Progenitor cell of endocrine pancreas (in vitro differentiated cells): ENCODE measurements around the gene MLLT3. TPM values are rescaled to one million over a fixed set of nuclear protein-coding genes. Genes with fewer than 3 reads are reported as not detected.

Experiments
- DNase-seq: peaks from one replicate; pipeline ENCODE4 v3.0.0; 2021; ENCODE audit warnings: low spot score; ENCODE audit not compliant: unreplicated experiment
- H3K27ac Mint-ChIP-seq: 2 replicates; pipeline ENCODE4 v1.8.0; 2021; ENCODE audit warnings: mild to moderate bottlenecking, moderate library complexity, mixed read lengths
- H3K27me3 Mint-ChIP-seq: 2 replicates; pipeline ENCODE4 v1.8.0; 2021; ENCODE audit warnings: mixed read lengths
- H3K36me3 Mint-ChIP-seq: 2 replicates; pipeline ENCODE4 v1.8.0; 2022; ENCODE audit warnings: mixed read lengths; ENCODE audit not compliant: insufficient read depth
- H3K4me1 Mint-ChIP-seq: 2 replicates; pipeline ENCODE4 v1.8.0; 2021; ENCODE audit warnings: low read depth, mixed read lengths
- H3K4me3 Mint-ChIP-seq: 2 replicates; pipeline ENCODE4 v1.8.0; 2021; ENCODE audit warnings: low read depth, mild to moderate bottlenecking, moderate library complexity, mixed read lengths
- H3K9me3 Mint-ChIP-seq: 2 replicates; pipeline ENCODE4 v1.8.0; 2021; ENCODE audit warnings: low read depth, mixed read lengths
- CTCF ChIP-seq: fragments of 200-600 bp; sonication (generic); IDR thresholded peaks from one replicate; pipeline ENCODE4 v1.5.0; 2021; ENCODE audit warnings: antibody characterized with exemption, mild to moderate bottlenecking; ENCODE audit not compliant: unreplicated experiment
- total RNA-seq: library from RNA; stranded (reverse); gene quantifications from 2 replicates; pipeline ENCODE4 v1.2.1, GENCODE V29; 2021

Gene MLLT3
- total RNA-seq, 1 donor from 2014 or later: 25.8 TPM

- Mint-ChIP-seq H3K4me3 (no peak overlapping the region), H3K4me1 (peaks cover 4% of the 10 kb centered on the region), H3K9me3 (no peaks in the 10 kb centered on the region), H3K36me3 (no peaks in the 10 kb centered on the region), H3K27ac (no peak overlapping the region), H3K27me3 (peaks cover 3% of the 10 kb centered on the region)
- TF ChIP-seq CTCF: no peak
- no peak for DNase-seq
These were observed 303.1 kb downstream of the MLLT3 start for GRCh38 chr9:20319241-20319640.

DNA sequence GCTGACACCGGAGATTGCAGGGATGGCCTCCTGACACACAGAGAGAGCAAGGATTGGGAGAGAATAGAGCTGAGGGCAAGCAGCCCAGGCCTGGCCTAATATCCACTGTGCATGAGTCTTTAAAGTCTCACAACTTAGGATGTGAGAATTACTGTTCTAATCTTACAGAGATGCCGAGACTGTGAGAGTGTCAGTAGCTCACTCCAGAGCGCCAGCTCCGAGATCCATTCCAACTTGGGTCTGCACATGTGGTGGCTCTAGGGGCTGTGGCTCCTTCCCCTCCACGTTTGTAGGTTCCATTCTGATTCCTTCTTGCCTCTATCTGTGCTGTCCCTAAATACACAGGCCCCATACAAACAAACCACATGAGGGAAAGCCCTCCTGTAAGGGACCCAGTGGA is 304.6 kb downstream of the MLLT3 start:
- peaks cover 4% of the 10 kb centered on the region for H3K4me1 Mint-ChIP-seq
- TF ChIP-seq CTCF: no peak

GRCh38 chr9:20316372-20316771 is 305.9 kb downstream of the MLLT3 start:
- TF ChIP-seq CTCF: no peak
- peaks cover 3% of the 10 kb centered on the region for H3K27me3 Mint-ChIP-seq
- no peak overlapping the region for H3K4me3 Mint-ChIP-seq
- peaks cover 5% of the 10 kb centered on the region for H3K9me3 Mint-ChIP-seq
- H3K27ac Mint-ChIP-seq: no peak overlapping the region
- H3K4me1 Mint-ChIP-seq: peaks cover 4% of the 10 kb centered on the region
- no peaks in the 10 kb centered on the region for H3K36me3 Mint-ChIP-seq
- DNase-seq: no peak

More for the DNA sequence above, 304.6 kb downstream of the MLLT3 start:
- no peak for DNase-seq
- H3K27ac Mint-ChIP-seq: no peak overlapping the region
- peaks cover 3% of the 10 kb centered on the region for H3K9me3 Mint-ChIP-seq
- H3K36me3 Mint-ChIP-seq: no peaks in the 10 kb centered on the region
- H3K27me3 Mint-ChIP-seq: peaks cover 3% of the 10 kb centered on the region
- H3K4me3 Mint-ChIP-seq: no peak overlapping the region

DNA sequence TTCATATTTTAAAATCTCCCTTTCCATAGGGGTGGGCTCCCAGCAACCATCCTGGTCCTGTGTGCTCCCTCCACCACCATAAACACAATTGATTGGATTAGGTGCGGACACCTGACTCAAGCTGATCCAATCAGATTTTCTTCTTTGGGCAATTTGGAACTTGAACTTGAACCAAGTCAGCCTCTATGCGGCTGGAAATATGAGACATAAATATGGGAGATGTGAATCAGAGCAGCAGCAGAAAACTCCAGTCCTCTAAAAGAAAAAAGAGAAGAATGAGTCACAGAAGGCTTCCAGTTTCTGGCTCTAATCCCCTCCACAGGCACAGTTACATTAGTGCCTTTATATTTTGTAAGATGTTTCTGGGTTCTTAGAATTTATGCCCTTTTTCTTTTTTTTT is 306.6 kb downstream of the MLLT3 start:
- Mint-ChIP-seq H3K4me1 (peaks cover 4% of the 10 kb centered on the region), H3K27ac (no peak overlapping the region), H3K27me3 (peaks cover 3% of the 10 kb centered on the region), H3K4me3 (no peak overlapping the region), H3K36me3 (no peaks in the 10 kb centered on the region), H3K9me3 (peaks cover 5% of the 10 kb centered on the region)
- no peak for DNase-seq
- TF ChIP-seq CTCF: no peak

- Mint-ChIP-seq H3K9me3 (peaks cover 5% of the 10 kb centered on the region), H3K27me3 (peaks cover 3% of the 10 kb centered on the region), H3K36me3 (no peaks in the 10 kb centered on the region), H3K27ac (no peak overlapping the region), H3K4me3 (no peak overlapping the region), H3K4me1 (peaks cover under 1% of the 10 kb centered on the region)
- no peak for DNase-seq
- no peak for TF ChIP-seq CTCF
These were observed 307.3 kb downstream of the MLLT3 start for GRCh38 chr9:20314981-20315380.
